Hepatocyte (in vitro differentiated cells): ENCODE measurements around the gene TAF4.

Experiments
- CTCF ChIP-seq: fragments of 200-600 bp; sonication (generic); IDR thresholded peaks from 2 replicates; pipeline ENCODE4 v1.5.1; 2016; ENCODE audit warnings: antibody characterized with exemption, mild to moderate bottlenecking; ENCODE audit not compliant: poor library complexity
- EZH2 ChIP-seq: fragments of 200-600 bp; sonication (generic); IDR thresholded peaks from 2 replicates; pipeline ENCODE4 v1.6.1; 2016; ENCODE audit warnings: antibody characterized with exemption, mild to moderate bottlenecking, borderline replicate concordance

- TF ChIP-seq CTCF: no peak
- no peak for TF ChIP-seq EZH2
Observed at GRCh38 chr20:62104791-62105345, 39.2 kb upstream of the TAF4 start.
